GM18511 (cell line): ENCODE measurements around the gene CERS2.

Experiments used
- ATAC-seq: cut with Tn5 transposase; IDR thresholded peaks from one replicate; pipeline ENCODE4 v1.9.1; 2021; ENCODE audit warnings: mild to moderate bottlenecking, moderate library complexity; ENCODE audit not compliant: unreplicated experiment

The CERS2 gene

GRCh38 chr1:150917387-150917786 is 57.2 kb downstream of the CERS2 start:
- ATAC-seq, result no peak
